Measurements from ENCODE around the gene PMM1. TPM values are rescaled to one million over a fixed set of nuclear protein-coding genes. Genes with fewer than 3 reads are reported as not detected.
A peak's percentile ranks its signal among the peaks of the same experiment; 100 is the strongest.

PMM1 gene
- total and polyA plus RNA-seq, 2 of the 13 experiments (the other 11 are each of a cell fraction or from before 2014, with no cell fraction given) = 17.8 to 95.6 TPM

- TF ChIP-seq E2F1 (CRISPR knock-in tag; IDR thresholded peaks at IDR 0.05) = no peak
- TF ChIP-seq PHF8 (CRISPR knock-in tag; IDR thresholded peaks at IDR 0.05) = peak; percentile 73
- TF ChIP-seq BCLAF1 (IDR thresholded peaks at IDR 0.05) = no peak
- TF ChIP-seq KDM5B (CRISPR knock-in tag; IDR thresholded peaks at IDR 0.05; ENCODE audit: borderline replicate concordance) = peak; percentile 84
- TF ChIP-seq HBP1 (CRISPR knock-in tag; IDR thresholded peaks at IDR 0.05; ENCODE audit: low read depth) = peak; percentile 37; the same call in 1 of the 2 replicates
- no peak; the same call in 1 of the 2 replicates for TF ChIP-seq IRF9 (CRISPR knock-in tag; IDR thresholded peaks at IDR 0.05; ENCODE audit: borderline replicate concordance)
- no peak for TF ChIP-seq ZNF782 (CRISPR knock-in tag; IDR thresholded peaks at IDR 0.05; ENCODE audit: borderline replicate concordance)
- peak; percentile 28; the same call in 1 of the 2 replicates for TF ChIP-seq FOXK1 (CRISPR knock-in tag; IDR thresholded peaks at IDR 0.05; ENCODE audit: borderline replicate concordance, low read depth)
- TF ChIP-seq TAF1 (CRISPR knock-in tag; IDR thresholded peaks at IDR 0.05) = peak; percentile 44; the same call in 1 of the 2 replicates
- no peak for TF ChIP-seq CENPT (CRISPR knock-in tag; IDR thresholded peaks at IDR 0.05; ENCODE audit: low read depth)
- no peak for TF ChIP-seq ZNF646 (CRISPR knock-in tag; IDR thresholded peaks at IDR 0.05)
- peak; percentile 40 for TF ChIP-seq SRSF1 (optimal IDR thresholded peaks at IDR 0.05; ENCODE audit: low read depth, low read length)
- 0 out of 2 replicates have a peak, but pooled peaks have one; percentile 20 for TF ChIP-seq GLI4 (CRISPR knock-in tag; IDR thresholded peaks at IDR 0.05; ENCODE audit: borderline replicate concordance)
- no peak for TF ChIP-seq FOXA1 (IDR thresholded peaks at IDR 0.05)
- 0 out of 2 replicates have a peak, but pooled peaks have one; percentile 4 for TF ChIP-seq FOXA1 (CRISPR knock-in tag; IDR thresholded peaks at IDR 0.05)
Observed at GRCh38 chr22:41543854-41544670, 45.6 kb downstream of the PMM1 start, which contains the start of gene POLR3H (continued).

Measured in HepG2 (cell line).